ENCODE results near the gene SCAF4. TPM values are rescaled to one million over a fixed set of nuclear protein-coding genes. Genes with fewer than 3 reads are reported as not detected.

Gene SCAF4
- total RNA-seq, 1 donor: 7.6 TPM

- H4K20me1 ChIP-seq (ENCODE audit: insufficient read depth, low read length): no peaks in the 10 kb centered on the region
- H3K27me3 ChIP-seq (ENCODE audit: insufficient read depth, low read length): no peaks in the 10 kb centered on the region
- no peak for DNase-seq (ENCODE audit: insufficient read length, low spot score, missing footprints)
- H3K4me3 ChIP-seq (ENCODE audit: insufficient read depth, low read length): no peak overlapping the region
- no peaks in the 10 kb centered on the region for H3K4me1 ChIP-seq (ENCODE audit: insufficient read depth, low read length)
- H3K36me3 ChIP-seq (ENCODE audit: insufficient read depth, low read length): peaks cover 83% of the 10 kb centered on the region
- no peak overlapping the region for H3K27ac ChIP-seq (ENCODE audit: low read depth, low read length)
- H2AFZ ChIP-seq (ENCODE audit: low read length): no peak overlapping the region
- H3K79me2 ChIP-seq (ENCODE audit: insufficient read depth, low read length): peaks cover 5% of the 10 kb centered on the region
- TF ChIP-seq CTCF (IDR thresholded peaks at IDR 0.05; ENCODE audit: extremely low read depth, low read depth, low read length): no peak
- H3K4me2 ChIP-seq (ENCODE audit: insufficient read depth, low read length): no peak overlapping the region
- H3K9me3 ChIP-seq (ENCODE audit: low read depth, low read length): no peaks in the 10 kb centered on the region
These were observed 38.7 kb downstream of the SCAF4 start for GRCh38 chr21:31693222-31693621.

GRCh38 chr21:31688603-31689368 lies 43.1 kb downstream of the SCAF4 start:
- Histone ChIP-seq H3K79me2 (ENCODE audit: insufficient read depth, low read length) (peaks cover 24% of the 10 kb centered on the region), H3K9me3 (ENCODE audit: low read depth, low read length) (no peaks in the 10 kb centered on the region), H4K20me1 (ENCODE audit: insufficient read depth, low read length) (no peaks in the 10 kb centered on the region), H3K4me2 (ENCODE audit: insufficient read depth, low read length) (no peak overlapping the region), H3K4me1 (ENCODE audit: insufficient read depth, low read length) (no peaks in the 10 kb centered on the region), H3K36me3 (ENCODE audit: insufficient read depth, low read length) (peaks cover 88% of the 10 kb centered on the region), H3K4me3 (ENCODE audit: insufficient read depth, low read length) (no peak overlapping the region), H3K27me3 (ENCODE audit: insufficient read depth, low read length) (no peaks in the 10 kb centered on the region), H3K27ac (ENCODE audit: low read depth, low read length) (no peak overlapping the region), H2AFZ (ENCODE audit: low read length) (no peak overlapping the region)
- no peak for TF ChIP-seq CTCF (IDR thresholded peaks at IDR 0.05; ENCODE audit: extremely low read depth, low read depth, low read length)
- DNase-seq (ENCODE audit: insufficient read length, low spot score, missing footprints): no peak

GRCh38 chr21:31687108-31687507 lies 44.8 kb downstream of the SCAF4 start:
- Histone ChIP-seq H3K27ac (ENCODE audit: low read depth, low read length) (no peak overlapping the region), H3K36me3 (ENCODE audit: insufficient read depth, low read length) (peaks cover 79% of the 10 kb centered on the region), H3K4me1 (ENCODE audit: insufficient read depth, low read length) (peaks cover 14% of the 10 kb centered on the region), H3K9me3 (ENCODE audit: low read depth, low read length) (no peaks in the 10 kb centered on the region), H3K4me3 (ENCODE audit: insufficient read depth, low read length) (no peak overlapping the region), H4K20me1 (ENCODE audit: insufficient read depth, low read length) (peaks cover 4% of the 10 kb centered on the region), H3K4me2 (ENCODE audit: insufficient read depth, low read length) (no peak overlapping the region), H2AFZ (ENCODE audit: low read length) (no peak overlapping the region), H3K79me2 (ENCODE audit: insufficient read depth, low read length) (peaks cover 22% of the 10 kb centered on the region), H3K27me3 (ENCODE audit: insufficient read depth, low read length) (no peaks in the 10 kb centered on the region)
- TF ChIP-seq CTCF (IDR thresholded peaks at IDR 0.05; ENCODE audit: extremely low read depth, low read depth, low read length): no peak
- DNase-seq (ENCODE audit: insufficient read length, low spot score, missing footprints): no peak

- H3K4me1 ChIP-seq (ENCODE audit: insufficient read depth, low read length): peaks cover 15% of the 10 kb centered on the region
- no peak overlapping the region for H2AFZ ChIP-seq (ENCODE audit: low read length)
- peaks cover 72% of the 10 kb centered on the region for H3K36me3 ChIP-seq (ENCODE audit: insufficient read depth, low read length)
- peaks cover 4% of the 10 kb centered on the region for H4K20me1 ChIP-seq (ENCODE audit: insufficient read depth, low read length)
- no peak for TF ChIP-seq CTCF (IDR thresholded peaks at IDR 0.05; ENCODE audit: extremely low read depth, low read depth, low read length)
- H3K4me3 ChIP-seq (ENCODE audit: insufficient read depth, low read length): no peak overlapping the region
- DNase-seq (ENCODE audit: insufficient read length, low spot score, missing footprints): no peak
- peaks cover 27% of the 10 kb centered on the region for H3K79me2 ChIP-seq (ENCODE audit: insufficient read depth, low read length)
- no peaks in the 10 kb centered on the region for H3K27me3 ChIP-seq (ENCODE audit: insufficient read depth, low read length)
- H3K9me3 ChIP-seq (ENCODE audit: low read depth, low read length): no peaks in the 10 kb centered on the region
- no peak overlapping the region for H3K27ac ChIP-seq (ENCODE audit: low read depth, low read length)
- no peak overlapping the region for H3K4me2 ChIP-seq (ENCODE audit: insufficient read depth, low read length)
These were observed 45.5 kb downstream of the SCAF4 start for GRCh38 chr21:31686272-31686915.

Data from osteoblast (primary cell).